ENCODE data around the gene RASGEF1C.

Gene RASGEF1C

DNA sequence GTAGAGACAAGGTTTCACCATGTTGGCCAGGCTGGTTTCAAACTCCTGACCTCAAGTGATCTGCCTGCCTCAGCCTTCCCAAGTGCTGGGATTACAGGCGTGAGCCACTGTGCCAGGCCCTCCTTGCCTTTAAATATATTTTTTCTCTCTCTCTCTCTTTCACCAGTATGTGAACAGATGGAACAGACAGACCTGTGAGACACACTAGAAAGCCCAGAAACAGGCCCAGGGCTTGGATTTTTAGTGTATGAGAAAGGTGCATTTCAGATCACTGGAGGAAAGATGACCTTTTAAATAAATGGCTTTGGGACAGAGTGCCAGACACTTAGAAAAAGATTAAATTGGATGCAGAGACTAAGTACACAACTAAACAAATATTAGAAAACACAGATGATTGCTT, 3.1 kb downstream of the RASGEF1C start:
- DNase-seq (ENCODE audit: extremely low read depth, low read depth), result no peak
- TF ChIP-seq, protein P1, sequence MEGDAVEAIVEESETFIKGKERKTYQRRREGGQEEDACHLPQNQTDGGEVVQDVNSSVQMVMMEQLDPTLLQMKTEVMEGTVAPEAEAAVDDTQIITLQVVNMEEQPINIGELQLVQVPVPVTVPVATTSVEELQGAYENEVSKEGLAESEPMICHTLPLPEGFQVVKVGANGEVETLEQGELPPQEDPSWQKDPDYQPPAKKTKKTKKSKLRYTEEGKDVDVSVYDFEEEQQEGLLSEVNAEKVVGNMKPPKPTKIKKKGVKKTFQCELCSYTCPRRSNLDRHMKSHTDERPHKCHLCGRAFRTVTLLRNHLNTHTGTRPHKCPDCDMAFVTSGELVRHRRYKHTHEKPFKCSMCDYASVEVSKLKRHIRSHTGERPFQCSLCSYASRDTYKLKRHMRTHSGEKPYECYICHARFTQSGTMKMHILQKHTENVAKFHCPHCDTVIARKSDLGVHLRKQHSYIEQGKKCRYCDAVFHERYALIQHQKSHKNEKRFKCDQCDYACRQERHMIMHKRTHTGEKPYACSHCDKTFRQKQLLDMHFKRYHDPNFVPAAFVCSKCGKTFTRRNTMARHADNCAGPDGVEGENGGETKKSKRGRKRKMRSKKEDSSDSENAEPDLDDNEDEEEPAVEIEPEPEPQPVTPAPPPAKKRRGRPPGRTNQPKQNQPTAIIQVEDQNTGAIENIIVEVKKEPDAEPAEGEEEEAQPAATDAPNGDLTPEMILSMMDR (IDR thresholded peaks at IDR 0.05; ENCODE audit: low read depth, low read length), result no peak

- TF ChIP-seq, protein P1 (IDR thresholded peaks at IDR 0.05; ENCODE audit: low read depth, low read length), result no peak
- no peak for DNase-seq (ENCODE audit: extremely low read depth, low read depth)
These were observed 4.7 kb downstream of the RASGEF1C start for GRCh38 chr5:180204276-180204819.

DNA sequence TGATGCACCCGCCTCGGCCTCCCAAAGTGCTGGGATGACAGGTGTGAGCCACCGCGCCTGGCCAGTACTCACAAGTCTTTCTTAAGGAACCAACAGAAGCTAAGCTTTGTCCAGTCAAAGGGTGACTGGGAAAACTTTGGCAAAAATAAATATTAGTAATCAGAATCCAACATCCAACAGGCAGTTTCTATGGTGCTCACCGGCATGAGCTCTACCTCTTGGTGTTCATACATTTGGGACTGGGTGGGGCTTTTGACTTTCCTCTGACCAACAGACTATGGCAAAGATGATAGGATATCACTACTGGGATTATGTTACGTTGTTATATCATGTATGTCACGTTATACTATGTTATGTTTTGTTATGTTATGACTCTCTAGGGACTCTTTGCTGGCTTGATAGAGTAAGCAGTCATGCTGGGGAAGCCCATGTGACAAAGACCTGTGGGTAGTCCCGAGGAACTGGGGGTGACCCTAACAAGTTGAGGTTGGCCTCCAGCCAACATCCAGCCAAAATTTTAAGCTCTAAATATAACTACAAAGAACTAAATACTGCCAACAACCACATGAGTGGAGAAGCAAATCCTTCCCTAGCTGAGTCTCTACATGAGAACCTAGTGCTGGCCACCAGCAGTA, 6.0 kb downstream of the RASGEF1C start:
- TF ChIP-seq, protein P1 (IDR thresholded peaks at IDR 0.05; ENCODE audit: low read depth, low read length), result no peak
- no peak for DNase-seq (ENCODE audit: extremely low read depth, low read depth)

- TF ChIP-seq, protein P1 (IDR thresholded peaks at IDR 0.05; ENCODE audit: low read depth, low read length), result no peak
- no peak for DNase-seq (ENCODE audit: extremely low read depth, low read depth)
These were observed 7.7 kb downstream of the RASGEF1C start for GRCh38 chr5:180201051-180201987.

- no peak for DNase-seq (ENCODE audit: extremely low read depth, low read depth)
- TF ChIP-seq, protein P1 (IDR thresholded peaks at IDR 0.05; ENCODE audit: low read depth, low read length), result no peak
These were observed 9.6 kb downstream of the RASGEF1C start for GRCh38 chr5:180199390-180199789.

- TF ChIP-seq, protein P1 (IDR thresholded peaks at IDR 0.05; ENCODE audit: low read depth, low read length), result no peak
- no peak for DNase-seq (ENCODE audit: extremely low read depth, low read depth)
These were observed 10.8 kb downstream of the RASGEF1C start for GRCh38 chr5:180198208-180198607.
